SK-N-SH (cell line): Measurements from ENCODE around the gene ALPI.
"Not testable (repeated sequence)": the region's sequence is repeated elsewhere in the genome, so short reads cannot be mapped to it uniquely, and the experiment has no call there.

Source experiments
- EP300 ChIP-seq, 2 experiments: IDR thresholded peaks; 2 replicates each; pipeline versions ENCODE4 v1.4.0 to v1.6.1; 2012; ENCODE audit warnings: borderline replicate concordance in 1 of 2, low read depth in 1 of 2, low read length in 1 of 2
- GABPA ChIP-seq: IDR thresholded peaks from 2 replicates; pipeline ENCODE4 v1.4.0; 2012; ENCODE audit warnings: low read depth, mild to moderate bottlenecking
- POLR2AphosphoS5 ChIP-seq: IDR thresholded peaks from 2 replicates; pipeline ENCODE4 v1.6.1; 2012; ENCODE audit warnings: low read depth, low read length
- RAD21 ChIP-seq: IDR thresholded peaks from 2 replicates; pipeline ENCODE4 v1.6.1; 2012; ENCODE audit warnings: mild to moderate bottlenecking, low read length
- RFX5 ChIP-seq: IDR thresholded peaks from 2 replicates; pipeline ENCODE4 v1.6.1; 2012; ENCODE audit warnings: mild to moderate bottlenecking, improper control_type of control experiment, low read length
- TAF1 ChIP-seq: IDR thresholded peaks from 2 replicates; pipeline ENCODE4 v1.6.1; 2012; ENCODE audit warnings: low read depth, mild to moderate bottlenecking, low read length, moderate library complexity, borderline replicate concordance
- YY1 ChIP-seq: IDR thresholded peaks from 2 replicates; pipeline ENCODE4 v1.4.0; 2012; ENCODE audit warnings: low read depth, mild to moderate bottlenecking
- TF ChIP-seq, protein P1 (sequence below): IDR thresholded peaks from 2 replicates; pipeline ENCODE4 v1.4.0; 2012; ENCODE audit warnings: low read depth
- TF ChIP-seq, protein P2 (sequence below): fragments of 200-600 bp; sonication (generic); IDR thresholded peaks from 2 replicates; pipeline ENCODE4 v1.6.1; 2017; ENCODE audit warnings: antibody characterized with exemption, mild to moderate bottlenecking, moderate library complexity
- TF ChIP-seq, protein P3 (sequence below): IDR thresholded peaks from 2 replicates; pipeline ENCODE4 v1.6.1; 2012; ENCODE audit warnings: mild to moderate bottlenecking, low read depth, low read length, moderate library complexity

DNA sequence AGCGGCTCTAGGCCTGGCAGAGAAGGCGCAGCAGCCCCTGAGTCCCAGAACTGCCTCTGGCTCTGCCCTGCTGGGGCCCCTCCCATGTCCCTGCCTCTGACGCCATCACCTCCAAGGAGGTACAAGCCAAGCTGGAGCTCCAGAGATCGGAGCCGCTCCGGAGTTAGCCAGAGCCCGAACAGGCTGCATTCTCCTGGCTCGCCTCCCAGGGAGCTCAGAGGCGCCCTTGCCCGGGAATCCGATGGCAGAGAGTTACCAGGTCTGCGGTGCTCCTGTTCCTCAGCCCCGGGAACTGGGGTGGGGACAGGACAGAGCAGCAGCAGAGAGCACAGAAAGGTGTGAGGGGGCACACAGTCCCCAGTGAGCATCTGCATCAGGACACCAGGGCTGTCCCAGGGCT is 12.9 kb upstream of the ALPI start:
- TF ChIP-seq, protein P1, sequence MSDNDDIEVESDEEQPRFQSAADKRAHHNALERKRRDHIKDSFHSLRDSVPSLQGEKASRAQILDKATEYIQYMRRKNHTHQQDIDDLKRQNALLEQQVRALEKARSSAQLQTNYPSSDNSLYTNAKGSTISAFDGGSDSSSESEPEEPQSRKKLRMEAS = not testable (repeated sequence)
- not testable (repeated sequence) for TF ChIP-seq RAD21; YY1; POLR2AphosphoS5; RFX5; GABPA; EP300 (IDR thresholded peaks at IDR 0.05; ENCODE audit: borderline replicate concordance in 1 of 2, low read depth in 1 of 2, low read length in 1 of 2); TAF1
- TF ChIP-seq, protein P2, sequence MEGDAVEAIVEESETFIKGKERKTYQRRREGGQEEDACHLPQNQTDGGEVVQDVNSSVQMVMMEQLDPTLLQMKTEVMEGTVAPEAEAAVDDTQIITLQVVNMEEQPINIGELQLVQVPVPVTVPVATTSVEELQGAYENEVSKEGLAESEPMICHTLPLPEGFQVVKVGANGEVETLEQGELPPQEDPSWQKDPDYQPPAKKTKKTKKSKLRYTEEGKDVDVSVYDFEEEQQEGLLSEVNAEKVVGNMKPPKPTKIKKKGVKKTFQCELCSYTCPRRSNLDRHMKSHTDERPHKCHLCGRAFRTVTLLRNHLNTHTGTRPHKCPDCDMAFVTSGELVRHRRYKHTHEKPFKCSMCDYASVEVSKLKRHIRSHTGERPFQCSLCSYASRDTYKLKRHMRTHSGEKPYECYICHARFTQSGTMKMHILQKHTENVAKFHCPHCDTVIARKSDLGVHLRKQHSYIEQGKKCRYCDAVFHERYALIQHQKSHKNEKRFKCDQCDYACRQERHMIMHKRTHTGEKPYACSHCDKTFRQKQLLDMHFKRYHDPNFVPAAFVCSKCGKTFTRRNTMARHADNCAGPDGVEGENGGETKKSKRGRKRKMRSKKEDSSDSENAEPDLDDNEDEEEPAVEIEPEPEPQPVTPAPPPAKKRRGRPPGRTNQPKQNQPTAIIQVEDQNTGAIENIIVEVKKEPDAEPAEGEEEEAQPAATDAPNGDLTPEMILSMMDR = not testable (repeated sequence)
- TF ChIP-seq, protein P3, sequence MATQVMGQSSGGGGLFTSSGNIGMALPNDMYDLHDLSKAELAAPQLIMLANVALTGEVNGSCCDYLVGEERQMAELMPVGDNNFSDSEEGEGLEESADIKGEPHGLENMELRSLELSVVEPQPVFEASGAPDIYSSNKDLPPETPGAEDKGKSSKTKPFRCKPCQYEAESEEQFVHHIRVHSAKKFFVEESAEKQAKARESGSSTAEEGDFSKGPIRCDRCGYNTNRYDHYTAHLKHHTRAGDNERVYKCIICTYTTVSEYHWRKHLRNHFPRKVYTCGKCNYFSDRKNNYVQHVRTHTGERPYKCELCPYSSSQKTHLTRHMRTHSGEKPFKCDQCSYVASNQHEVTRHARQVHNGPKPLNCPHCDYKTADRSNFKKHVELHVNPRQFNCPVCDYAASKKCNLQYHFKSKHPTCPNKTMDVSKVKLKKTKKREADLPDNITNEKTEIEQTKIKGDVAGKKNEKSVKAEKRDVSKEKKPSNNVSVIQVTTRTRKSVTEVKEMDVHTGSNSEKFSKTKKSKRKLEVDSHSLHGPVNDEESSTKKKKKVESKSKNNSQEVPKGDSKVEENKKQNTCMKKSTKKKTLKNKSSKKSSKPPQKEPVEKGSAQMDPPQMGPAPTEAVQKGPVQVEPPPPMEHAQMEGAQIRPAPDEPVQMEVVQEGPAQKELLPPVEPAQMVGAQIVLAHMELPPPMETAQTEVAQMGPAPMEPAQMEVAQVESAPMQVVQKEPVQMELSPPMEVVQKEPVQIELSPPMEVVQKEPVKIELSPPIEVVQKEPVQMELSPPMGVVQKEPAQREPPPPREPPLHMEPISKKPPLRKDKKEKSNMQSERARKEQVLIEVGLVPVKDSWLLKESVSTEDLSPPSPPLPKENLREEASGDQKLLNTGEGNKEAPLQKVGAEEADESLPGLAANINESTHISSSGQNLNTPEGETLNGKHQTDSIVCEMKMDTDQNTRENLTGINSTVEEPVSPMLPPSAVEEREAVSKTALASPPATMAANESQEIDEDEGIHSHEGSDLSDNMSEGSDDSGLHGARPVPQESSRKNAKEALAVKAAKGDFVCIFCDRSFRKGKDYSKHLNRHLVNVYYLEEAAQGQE = not testable (repeated sequence)
